Measurements from ENCODE around the gene TRPM3.

Gene TRPM3

GRCh38 chr9:70940605-70941004 is 180.8 kb downstream of the TRPM3 start:
- no peak for DNase-seq

GRCh38 chr9:70936536-70936935 is 184.9 kb downstream of the TRPM3 start:
- no peak for DNase-seq

- DNase-seq, result no peak
These were observed 185.6 kb downstream of the TRPM3 start for GRCh38 chr9:70935856-70936255.

- DNase-seq, result no peak
These were observed 186.8 kb downstream of the TRPM3 start for GRCh38 chr9:70934642-70935041.

GRCh38 chr9:70933321-70933720 is 188.1 kb downstream of the TRPM3 start:
- DNase-seq, result no peak

DNA sequence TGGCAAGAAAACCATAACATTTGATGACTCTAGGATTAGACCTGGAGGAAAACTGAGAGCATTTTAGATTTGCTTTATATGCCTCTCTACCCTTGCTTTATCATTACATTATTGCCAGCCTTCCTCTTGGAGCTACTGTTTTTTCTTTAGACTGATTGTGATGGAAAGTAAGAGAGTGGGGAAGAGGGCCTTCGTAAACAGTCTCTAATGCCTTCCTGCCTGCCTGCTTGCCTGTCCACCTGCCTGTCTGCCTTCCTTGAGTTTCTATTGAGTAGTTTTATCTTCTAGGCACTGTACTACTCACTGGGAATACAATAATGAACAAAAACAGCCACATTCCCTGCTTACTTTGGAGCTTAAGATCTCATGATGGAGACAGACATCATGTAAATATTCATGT is 189.3 kb downstream of the TRPM3 start:
- no peak for DNase-seq

DNA sequence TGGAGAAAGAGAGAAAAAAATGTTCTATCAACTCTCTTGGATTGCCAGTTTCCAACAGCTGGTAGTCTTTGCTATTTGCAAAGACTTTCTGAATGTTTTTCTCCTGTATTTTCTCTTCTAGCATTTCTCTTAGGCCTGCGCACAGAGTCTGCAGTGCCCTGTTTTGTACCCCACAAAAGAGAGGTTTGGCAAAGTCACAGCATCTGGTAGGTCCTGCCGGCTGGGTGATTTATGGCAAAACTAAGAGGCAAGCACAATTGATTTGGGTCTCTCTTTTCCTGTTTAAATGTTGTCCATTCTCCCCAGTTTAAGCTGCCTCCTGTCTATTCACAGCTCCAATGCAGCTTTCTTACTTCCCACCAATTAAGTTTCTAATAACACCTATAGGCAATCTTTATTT is 193.9 kb downstream of the TRPM3 start:
- DNase-seq, result no peak

DNA sequence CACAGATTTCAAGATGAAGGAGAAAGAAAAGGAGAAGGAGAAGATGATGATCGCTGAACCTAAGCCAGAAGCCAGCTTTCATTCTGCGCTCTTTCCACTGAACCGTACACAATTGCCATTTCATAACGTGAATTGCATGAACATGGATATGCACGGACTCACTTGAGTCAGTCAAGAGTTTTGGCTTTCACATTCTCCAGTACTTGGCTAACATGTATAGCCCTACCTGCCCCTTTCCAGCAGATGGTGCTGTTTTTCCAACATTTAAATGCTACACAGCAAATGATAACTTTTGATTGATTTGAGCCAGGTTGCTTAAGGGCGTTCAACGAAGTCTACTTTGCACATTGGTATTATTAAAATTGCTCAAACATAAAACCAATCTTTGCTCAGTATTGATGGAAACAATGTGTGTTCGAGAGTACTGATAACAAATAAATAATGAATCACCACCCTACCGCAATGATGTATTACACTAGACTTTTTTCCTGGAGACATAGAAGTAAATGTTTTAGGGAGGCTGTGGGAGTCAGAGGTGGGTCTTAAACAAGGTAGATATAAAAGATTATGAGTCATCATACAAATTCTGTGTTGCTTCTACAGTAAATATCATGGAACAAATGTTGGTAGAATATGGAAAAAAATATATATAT is 196.4 kb downstream of the TRPM3 start:
- peak; percentile 12 for DNase-seq

DNA sequence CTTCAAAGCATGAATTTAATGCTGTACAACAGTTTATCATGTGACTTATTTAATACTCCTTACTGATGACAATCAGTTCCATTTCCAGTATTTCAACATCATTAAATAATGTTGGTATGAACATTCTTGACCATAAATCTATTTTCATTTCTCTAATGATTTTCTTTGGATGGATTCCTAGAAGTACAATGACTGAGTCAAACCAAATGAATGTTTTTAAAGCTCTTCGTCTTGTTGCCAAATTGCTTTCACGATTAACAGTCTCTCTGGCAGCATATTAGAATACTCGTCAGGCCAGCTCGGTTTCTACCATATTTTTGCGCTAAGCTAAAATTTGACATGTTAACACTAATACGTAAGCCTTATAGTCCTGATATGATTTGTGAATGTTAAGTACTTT is 197.0 kb downstream of the TRPM3 start:
- no peak for DNase-seq

DNA sequence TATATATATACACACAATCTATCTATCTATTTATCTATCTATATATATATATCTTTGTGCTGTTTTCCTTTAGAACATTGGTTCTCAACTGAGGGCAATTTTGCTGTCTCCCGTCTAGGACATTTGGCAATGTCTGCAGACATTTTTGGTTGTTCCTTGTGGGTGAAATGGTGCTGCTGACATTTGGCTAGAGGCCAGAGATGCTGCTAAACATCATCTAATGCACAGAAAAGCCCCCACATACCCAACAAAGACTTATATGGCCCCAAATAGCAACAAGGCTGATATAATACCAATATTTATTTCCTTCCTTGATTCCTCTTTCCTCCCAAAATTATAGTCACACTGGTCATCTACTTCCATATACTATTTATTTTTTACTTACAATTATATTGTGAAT is 197.5 kb downstream of the TRPM3 start:
- no peak for DNase-seq

- no peak for DNase-seq
These were observed 200.3 kb downstream of the TRPM3 start for GRCh38 chr9:70921136-70921535.

DNA sequence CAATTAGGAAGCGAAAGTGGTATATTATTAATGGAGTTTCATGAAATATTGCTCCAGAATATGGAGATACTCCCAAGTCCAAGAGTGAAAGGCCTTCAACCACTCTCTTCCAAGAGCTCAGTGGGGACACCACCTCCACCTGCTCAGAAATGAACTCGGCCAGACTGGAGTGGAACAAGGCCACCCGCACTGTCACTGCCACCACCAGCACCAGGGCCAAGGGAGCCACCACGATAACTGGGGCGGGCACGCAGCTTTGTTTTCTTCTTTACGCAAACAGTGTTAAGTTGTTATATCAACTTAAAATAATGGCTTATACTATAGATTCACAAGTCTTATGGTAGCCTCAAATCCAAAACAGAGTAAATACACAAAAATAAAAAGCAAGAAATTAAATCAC is 204.1 kb downstream of the TRPM3 start:
- DNase-seq, result no peak

GRCh38 chr9:70911791-70912190 is 209.6 kb downstream of the TRPM3 start:
- no peak for DNase-seq

- no peak for DNase-seq
These were observed 210.8 kb downstream of the TRPM3 start for GRCh38 chr9:70910598-70910997.

DNA sequence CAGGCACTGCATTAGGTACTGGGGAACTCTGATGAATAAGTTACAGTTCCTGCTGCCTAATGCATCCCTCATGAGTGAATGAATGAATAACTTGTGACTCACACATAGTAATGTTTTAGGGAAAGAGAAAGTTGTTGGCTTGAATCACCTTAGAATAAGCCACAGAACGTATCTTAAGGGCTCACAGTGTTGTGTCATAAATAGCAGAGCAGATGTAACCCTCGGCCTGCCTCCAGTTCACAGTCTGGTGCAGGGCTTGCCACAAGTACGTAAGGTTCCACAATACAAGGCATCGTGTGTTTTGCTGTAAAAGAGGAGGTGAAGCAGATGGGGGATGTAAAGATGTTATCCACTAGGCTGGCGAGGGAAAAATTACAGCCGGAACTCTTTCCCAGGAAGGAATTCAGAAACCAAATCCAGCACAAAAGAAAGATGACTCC is 218.7 kb downstream of the TRPM3 start:
- DNase-seq, result no peak

GRCh38 chr9:70902171-70902570 is 219.2 kb downstream of the TRPM3 start:
- no peak for DNase-seq

DNA sequence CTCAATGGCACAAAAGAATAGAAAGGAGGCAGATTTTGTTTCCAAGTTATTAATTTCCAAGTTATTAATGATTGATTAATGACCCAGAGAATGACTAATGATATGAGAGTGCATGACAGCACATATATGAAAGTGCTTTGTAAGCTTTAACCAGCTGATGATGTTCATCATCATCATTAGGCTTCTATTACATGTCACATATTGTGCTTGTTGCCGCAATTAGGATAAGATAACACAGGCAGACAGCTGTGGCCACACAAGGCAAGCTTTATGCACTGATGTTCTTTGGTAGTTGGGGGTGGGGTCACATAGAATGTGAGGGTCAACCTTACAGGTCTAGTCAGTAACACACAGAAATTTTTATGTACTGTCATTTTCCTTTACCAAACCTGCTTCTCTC is 219.7 kb downstream of the TRPM3 start:
- DNase-seq, result no peak

DNA sequence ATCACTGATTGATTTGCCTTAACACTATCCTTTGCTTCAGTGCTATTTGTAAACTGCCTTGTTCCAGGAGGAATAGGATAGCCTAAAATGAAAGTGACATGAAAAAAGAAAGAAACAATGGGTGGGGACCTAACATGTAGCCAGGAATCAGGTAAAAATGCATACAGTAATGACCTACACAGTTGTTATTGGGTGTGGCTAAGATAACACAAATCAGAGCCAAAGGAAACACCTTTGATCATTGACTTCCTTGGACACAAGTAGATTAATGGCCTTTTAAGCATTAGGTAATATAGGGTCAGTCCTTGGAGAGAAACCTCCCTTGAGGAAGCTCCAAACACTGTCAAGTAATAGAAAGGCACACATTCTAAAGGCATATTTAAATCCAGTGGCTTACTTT is 220.4 kb downstream of the TRPM3 start:
- DNase-seq, result no peak

DNA sequence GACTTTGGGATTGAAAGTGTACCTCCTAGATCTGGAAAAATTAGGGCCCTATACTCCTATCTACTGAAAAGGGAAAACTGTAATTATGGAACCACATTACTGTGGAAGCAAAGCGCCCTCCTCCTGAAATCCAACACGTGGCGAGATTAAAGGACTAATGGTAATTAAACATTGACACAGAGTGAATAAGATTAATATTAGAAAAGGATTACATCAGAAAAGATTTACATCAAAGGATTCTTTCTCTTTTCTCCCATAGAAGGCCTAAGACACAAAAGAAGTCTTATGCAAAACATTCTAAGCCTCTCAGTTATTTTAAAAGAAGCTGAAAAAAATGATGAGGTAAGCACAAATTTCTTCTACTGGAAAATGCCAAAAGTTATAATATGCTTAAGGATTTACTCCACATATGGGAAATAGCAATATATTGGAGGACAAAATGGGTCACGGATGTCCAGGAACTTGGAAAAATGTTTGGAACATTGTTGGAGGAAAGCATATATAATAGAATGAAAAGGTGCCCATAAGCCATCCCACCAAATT is 227.8 kb downstream of the TRPM3 start:
- no peak for DNase-seq

DNA sequence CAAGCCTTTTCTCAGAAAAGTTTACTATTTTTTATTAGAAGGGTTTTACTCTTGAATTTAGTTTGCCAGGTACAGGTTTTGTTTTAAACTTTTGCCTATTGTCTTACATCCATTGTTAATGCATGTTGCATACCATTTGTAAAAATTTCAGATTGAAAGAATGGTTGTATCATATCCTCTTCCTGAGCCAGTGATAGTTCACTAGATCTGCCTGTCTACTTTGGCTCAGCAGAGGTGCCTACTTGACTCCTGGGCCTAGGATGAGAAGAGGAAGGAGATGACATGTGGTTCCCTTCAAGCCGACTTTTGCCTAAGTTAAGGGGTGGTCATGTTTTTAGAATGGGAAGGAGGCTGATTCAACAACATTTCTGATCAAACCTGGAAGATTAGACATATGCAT is 232.9 kb downstream of the TRPM3 start:
- DNase-seq, result no peak

DNA sequence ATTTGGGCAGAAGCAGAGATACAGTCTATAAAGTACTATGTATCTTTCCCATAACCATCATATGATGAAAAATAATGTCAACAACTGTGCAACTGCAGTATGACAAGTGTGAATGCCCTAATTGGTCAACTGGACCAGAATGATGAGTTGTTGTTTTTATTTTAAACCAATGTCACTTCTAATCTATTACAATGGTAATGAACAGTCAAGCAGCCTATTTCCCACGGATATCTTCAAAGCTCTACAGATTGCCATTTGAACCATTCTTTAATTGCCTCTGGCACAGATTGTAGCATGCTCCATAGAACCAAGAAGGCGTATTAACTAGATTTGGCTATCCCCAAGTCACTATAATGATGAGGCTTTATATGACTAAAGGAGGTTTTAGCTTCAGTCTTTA is 233.6 kb downstream of the TRPM3 start:
- DNase-seq, result no peak

DNA sequence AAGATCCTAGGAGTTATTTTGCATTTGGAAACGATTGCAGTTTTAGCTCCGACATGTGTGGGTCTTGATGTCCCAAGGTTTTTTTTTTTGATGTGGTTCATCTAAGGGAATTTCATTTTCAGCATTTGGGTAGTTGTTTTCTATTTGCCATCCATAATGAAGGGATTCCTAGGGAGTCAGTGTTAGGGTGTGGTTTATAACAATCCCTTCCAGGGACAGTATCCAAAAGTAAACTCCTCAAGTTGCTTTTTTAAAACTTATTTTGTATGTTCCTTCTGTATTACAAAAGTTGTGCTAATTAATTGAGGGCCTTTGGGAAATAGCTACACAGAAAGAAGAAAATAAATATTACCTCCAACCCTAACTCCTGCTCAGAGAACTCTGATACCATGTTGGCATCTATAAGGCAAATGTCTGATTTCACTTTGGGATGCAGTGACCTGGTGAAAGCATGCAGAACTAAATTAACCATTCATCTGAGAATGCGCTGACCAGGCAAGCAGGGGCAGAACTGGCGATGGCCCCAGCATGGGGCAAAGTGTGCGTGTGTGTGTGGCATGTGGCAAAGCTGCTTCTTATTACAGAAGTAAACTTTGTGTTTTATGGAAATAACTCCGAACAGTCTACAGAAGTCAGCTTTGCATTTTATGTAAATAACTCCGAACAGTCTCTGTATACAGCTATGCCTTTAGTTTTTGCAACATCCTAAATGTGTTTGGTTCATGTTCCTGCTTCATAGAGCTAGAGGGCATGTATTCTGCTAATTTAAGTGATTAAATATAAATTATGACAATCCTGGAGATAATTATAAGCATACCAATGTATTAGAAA is 237.2 kb downstream of the TRPM3 start:
- no peak for DNase-seq

- DNase-seq, result no peak
These were observed 238.4 kb downstream of the TRPM3 start for GRCh38 chr9:70883056-70883455.

DNA sequence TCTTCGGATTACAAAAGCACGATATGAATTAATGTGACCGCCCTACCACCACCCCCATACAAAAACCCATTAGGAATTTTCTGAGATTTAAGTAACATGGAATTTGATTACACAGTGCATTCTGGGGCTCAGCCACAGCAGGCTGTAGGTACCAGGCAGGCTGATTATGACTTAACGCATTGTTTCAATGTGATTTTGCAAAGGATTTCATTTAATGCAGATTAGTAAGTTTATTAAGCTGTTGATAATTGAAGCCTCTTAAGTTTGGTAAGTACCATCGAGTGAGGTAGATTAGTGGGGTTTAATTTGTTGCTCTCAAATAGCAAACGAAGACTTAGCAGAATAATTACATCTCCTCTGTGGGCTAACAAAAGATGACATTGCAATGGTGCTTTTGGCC is 240.1 kb downstream of the TRPM3 start:
- DNase-seq, result no peak

Measured in DMS79 (cell line).